ENCODE data around the gene GIMAP6. TPM values are rescaled to one million over a fixed set of nuclear protein-coding genes. Genes with fewer than 3 reads are reported as not detected.

Gene GIMAP6
- total and polyA plus RNA-seq, 2 of the 8 experiments (the other 6 are each of a cell fraction or from before 2014, with no cell fraction given): not detected

DNA sequence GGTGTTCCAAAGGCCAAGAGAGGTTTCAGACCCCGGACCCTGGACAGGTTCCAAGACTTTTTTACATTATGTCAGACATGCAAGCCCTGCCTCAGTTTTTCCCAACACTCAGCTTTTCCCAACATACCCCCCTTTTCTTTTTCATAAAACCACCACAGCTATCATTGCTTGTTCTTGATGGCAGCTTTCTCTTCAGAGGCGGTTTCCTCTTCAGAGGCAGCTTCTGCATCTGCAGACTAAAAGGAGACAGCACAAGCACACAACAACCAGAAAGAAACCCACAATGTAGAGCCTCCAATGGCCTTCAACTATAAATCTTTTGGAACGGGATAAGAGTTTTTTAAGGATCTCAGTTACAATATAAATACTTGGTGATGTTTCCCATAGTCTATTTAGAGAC is 19.3 kb downstream of the GIMAP6 start:
- Histone ChIP-seq H3K79me1 (ENCODE audit: low read depth, low read length) (no peaks in the 10 kb centered on the region), H3K23me2 (ENCODE audit: low read depth, low read length) (no peaks in the 10 kb centered on the region), H2BK12ac (ENCODE audit: low read depth, low read length) (no peak overlapping the region), H3K9ac (replicated peaks in 1 of 4; ENCODE audit: extremely low read depth in 1 of 4, low read depth in 3 of 4, low read length in 3 of 4) (no peak overlapping the region), H3K4me3 (ENCODE audit: extremely low read depth in 1 of 4, insufficient read depth in 2 of 4, low read depth in 3 of 4, low read length in 4 of 4) (no peak overlapping the region), H3K9me3 (ENCODE audit: insufficient read depth in 2 of 2, low read depth in 1 of 2, low read length in 1 of 2) (no peaks in the 10 kb centered on the region), H4K5ac (ENCODE audit: insufficient read length, low read depth, low read length) (no peak overlapping the region), H3K56ac (replicated peaks; ENCODE audit: insufficient read length, low read depth, low read length) (no peak overlapping the region), H2BK120ac (replicated peaks; ENCODE audit: low read depth, low read length) (no peak overlapping the region), H4K8ac (ENCODE audit: extremely low read depth, insufficient read depth, low read length) (no peak overlapping the region), H4K20me1 (replicated peaks in 1 of 2; ENCODE audit: control insufficient read depth in 1 of 2, insufficient read depth in 2 of 2, low read length in 2 of 2) (no peaks in the 10 kb centered on the region), H3K14ac (ENCODE audit: insufficient read length) (no peak overlapping the region), H3K18ac (ENCODE audit: extremely low read depth, low read length) (no peak overlapping the region), H4K91ac (replicated peaks; ENCODE audit: insufficient read length, low read length) (no peak overlapping the region), H2AFZ (ENCODE audit: low read length) (no peak overlapping the region), H3K79me2 (ENCODE audit: control insufficient read depth in 1 of 2, insufficient read depth in 2 of 2, low read length in 2 of 2) (no peaks in the 10 kb centered on the region), H2BK15ac (ENCODE audit: low read length) (no peak overlapping the region), H3K23ac (ENCODE audit: insufficient read length) (no peak overlapping the region), H3K4me2 (ENCODE audit: insufficient read depth in 1 of 2, low read depth in 2 of 2, low read length in 2 of 2) (no peak overlapping the region), H2AK5ac (ENCODE audit: low read depth, low read length) (no peak overlapping the region), H2BK5ac (ENCODE audit: low read depth, low read length) (no peak overlapping the region), H2BK20ac (ENCODE audit: low read length) (no peak overlapping the region), H3K27ac (ENCODE audit: low read depth, low read length) (no peak overlapping the region), H3K27me3 (replicated peaks in 1 of 4; ENCODE audit: control insufficient read depth in 3 of 4, extremely low read depth in 1 of 4, insufficient read depth in 3 of 4, low read length in 3 of 4) (no peaks in the 10 kb centered on the region), H3K36me3 (ENCODE audit: control insufficient read depth in 2 of 4, insufficient read depth in 4 of 4, low read length in 3 of 4) (no peaks in the 10 kb centered on the region), H3K4ac (replicated peaks; ENCODE audit: insufficient read length, low read depth, low read length) (no peak overlapping the region), H3K4me1 (replicated peaks in 1 of 4; ENCODE audit: control insufficient read depth in 3 of 4, insufficient read depth in 4 of 4, low read length in 3 of 4) (no peaks in the 10 kb centered on the region)
- 85% methylated on average over 3 of the region's 3 CpGs; no CpG with 5 or more reads in 1 of the 2 experiments for WGBS, 2 experiments (ENCODE audit: extremely low coverage in 1 of 2, insufficient coverage in 1 of 2, insufficient read length in 1 of 2, insufficient replicate concordance in 2 of 2, low coverage in 1 of 2, low lambda C conversion rate in 2 of 2, missing lambda C conversion rate in 1 of 2)
- no peak for DNase-seq (ENCODE audit: low read depth in 1 of 2, low spot score in 2 of 2)
- CTCF ChIA-PET (ENCODE audit: partially characterized antibody): no interaction called here
- FAIRE-seq: no peak
- POLR2A ChIA-PET (ENCODE audit: partially characterized antibody): no interaction called here
- TF ChIP-seq GABPA (IDR thresholded peaks at IDR 0.05; ENCODE audit: borderline replicate concordance, insufficient read depth, low read length) (no peak), RXRA (IDR thresholded peaks at IDR 0.05; ENCODE audit: insufficient read depth, low read depth, low read length) (no peak), KDM4A (IDR thresholded peaks at IDR 0.05; ENCODE audit: low read depth, low read length, severe bottlenecking) (no peak), TBP (IDR thresholded peaks at IDR 0.05; ENCODE audit: low read depth, low read length) (no peak), RNF2 (IDR thresholded peaks at IDR 0.05; ENCODE audit: borderline replicate concordance, low read depth, low read length, missing control alignments, poor library complexity, severe bottlenecking) (no peak), CBX8 (IDR thresholded peaks at IDR 0.05; ENCODE audit: borderline replicate concordance, low read depth, low read length) (no peak), SIX5 (IDR thresholded peaks at IDR 0.05; ENCODE audit: low read depth, low read length) (no peak), HDAC2 (IDR thresholded peaks at IDR 0.05; ENCODE audit: borderline replicate concordance in 1 of 2, low read depth in 2 of 2, low read length in 2 of 2) (no peak), CHD2 (IDR thresholded peaks at IDR 0.05; ENCODE audit: low read length) (no peak), NRF1 (IDR thresholded peaks at IDR 0.05; ENCODE audit: low read depth, low read length) (no peak), CREB1 (IDR thresholded peaks at IDR 0.05) (no peak)
- TF ChIP-seq, protein P1, sequence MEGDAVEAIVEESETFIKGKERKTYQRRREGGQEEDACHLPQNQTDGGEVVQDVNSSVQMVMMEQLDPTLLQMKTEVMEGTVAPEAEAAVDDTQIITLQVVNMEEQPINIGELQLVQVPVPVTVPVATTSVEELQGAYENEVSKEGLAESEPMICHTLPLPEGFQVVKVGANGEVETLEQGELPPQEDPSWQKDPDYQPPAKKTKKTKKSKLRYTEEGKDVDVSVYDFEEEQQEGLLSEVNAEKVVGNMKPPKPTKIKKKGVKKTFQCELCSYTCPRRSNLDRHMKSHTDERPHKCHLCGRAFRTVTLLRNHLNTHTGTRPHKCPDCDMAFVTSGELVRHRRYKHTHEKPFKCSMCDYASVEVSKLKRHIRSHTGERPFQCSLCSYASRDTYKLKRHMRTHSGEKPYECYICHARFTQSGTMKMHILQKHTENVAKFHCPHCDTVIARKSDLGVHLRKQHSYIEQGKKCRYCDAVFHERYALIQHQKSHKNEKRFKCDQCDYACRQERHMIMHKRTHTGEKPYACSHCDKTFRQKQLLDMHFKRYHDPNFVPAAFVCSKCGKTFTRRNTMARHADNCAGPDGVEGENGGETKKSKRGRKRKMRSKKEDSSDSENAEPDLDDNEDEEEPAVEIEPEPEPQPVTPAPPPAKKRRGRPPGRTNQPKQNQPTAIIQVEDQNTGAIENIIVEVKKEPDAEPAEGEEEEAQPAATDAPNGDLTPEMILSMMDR (IDR thresholded peaks at IDR 0.05; ENCODE audit: control extremely low read depth in 1 of 3, insufficient read depth in 1 of 3, low read depth in 1 of 3, low read length in 3 of 3): no peak

Measured in H1 (cell line).